ENCODE results near the gene RFESD.

Gene RFESD

GRCh38 chr5:95631991-95632675, 14.4 kb upstream of the RFESD start:
- no peak for TF ChIP-seq FOXP2 (optimal IDR thresholded peaks at IDR 0.05; ENCODE audit: borderline replicate concordance, extremely low read depth, extremely low read length, insufficient read depth)
- no peak for TF ChIP-seq POLR2AphosphoS5 (IDR thresholded peaks at IDR 0.05; ENCODE audit: low read depth, low read length)
- TF ChIP-seq REST (IDR thresholded peaks at IDR 0.05; ENCODE audit: insufficient read depth in 1 of 2, low read depth in 2 of 2, low read length in 2 of 2): no peak
- no peak for TF ChIP-seq SIN3A (IDR thresholded peaks at IDR 0.05; ENCODE audit: borderline replicate concordance, insufficient read depth, low read length)
- no peak for TF ChIP-seq TAF1 (IDR thresholded peaks at IDR 0.05; ENCODE audit: borderline replicate concordance, insufficient read depth, low read length)

GRCh38 chr5:95633671-95634070, 12.9 kb upstream of the RFESD start:
- TF ChIP-seq POLR2AphosphoS5 (IDR thresholded peaks at IDR 0.05; ENCODE audit: low read depth, low read length): no peak
- no peak for TF ChIP-seq REST (IDR thresholded peaks at IDR 0.05; ENCODE audit: insufficient read depth in 1 of 2, low read depth in 2 of 2, low read length in 2 of 2)
- no peak for TF ChIP-seq FOXP2 (optimal IDR thresholded peaks at IDR 0.05; ENCODE audit: borderline replicate concordance, extremely low read depth, extremely low read length, insufficient read depth)
- TF ChIP-seq SIN3A (IDR thresholded peaks at IDR 0.05; ENCODE audit: borderline replicate concordance, insufficient read depth, low read length): no peak
- no peak for TF ChIP-seq TAF1 (IDR thresholded peaks at IDR 0.05; ENCODE audit: borderline replicate concordance, insufficient read depth, low read length)

GRCh38 chr5:95634081-95634480, 12.5 kb upstream of the RFESD start:
- TF ChIP-seq REST (IDR thresholded peaks at IDR 0.05; ENCODE audit: insufficient read depth in 1 of 2, low read depth in 2 of 2, low read length in 2 of 2) (no peak), SIN3A (IDR thresholded peaks at IDR 0.05; ENCODE audit: borderline replicate concordance, insufficient read depth, low read length) (no peak), POLR2AphosphoS5 (IDR thresholded peaks at IDR 0.05; ENCODE audit: low read depth, low read length) (no peak), FOXP2 (optimal IDR thresholded peaks at IDR 0.05; ENCODE audit: borderline replicate concordance, extremely low read depth, extremely low read length, insufficient read depth) (no peak), TAF1 (IDR thresholded peaks at IDR 0.05; ENCODE audit: borderline replicate concordance, insufficient read depth, low read length) (no peak)

GRCh38 chr5:95638632-95639031, 7.9 kb upstream of the RFESD start:
- TF ChIP-seq FOXP2 (optimal IDR thresholded peaks at IDR 0.05; ENCODE audit: borderline replicate concordance, extremely low read depth, extremely low read length, insufficient read depth) (no peak), REST (IDR thresholded peaks at IDR 0.05; ENCODE audit: insufficient read depth in 1 of 2, low read depth in 2 of 2, low read length in 2 of 2) (no peak), TAF1 (IDR thresholded peaks at IDR 0.05; ENCODE audit: borderline replicate concordance, insufficient read depth, low read length) (no peak), SIN3A (IDR thresholded peaks at IDR 0.05; ENCODE audit: borderline replicate concordance, insufficient read depth, low read length) (no peak)

All from PFSK-1 (cell line).